ENCODE measurements around the gene CNIH3.

CNIH3 gene

GRCh38 chr1:224594851-224595250, 21.3 kb upstream of the CNIH3 start:
- TF ChIP-seq CTCF (IDR thresholded peaks at IDR 0.05; ENCODE audit: low read depth, low read length), result no peak
- DNase-seq (ENCODE audit: extremely low read depth, low read depth), result no peak

- TF ChIP-seq CTCF (IDR thresholded peaks at IDR 0.05; ENCODE audit: low read depth, low read length), result no peak
Observed at GRCh38 chr1:224605482-224606181, 10.5 kb upstream of the CNIH3 start.

GRCh38 chr1:224607188-224608148, 8.6 kb upstream of the CNIH3 start:
- no peak for TF ChIP-seq CTCF (IDR thresholded peaks at IDR 0.05; ENCODE audit: low read depth, low read length)
- DNase-seq (ENCODE audit: extremely low read depth, low read depth), result no peak

More at GRCh38 chr1:224605482-224606181, 10.5 kb upstream of the CNIH3 start:
- no peak for DNase-seq (ENCODE audit: extremely low read depth, low read depth)

GRCh38 chr1:224609333-224609732, 6.8 kb upstream of the CNIH3 start:
- DNase-seq (ENCODE audit: extremely low read depth, low read depth), result no peak
- no peak for TF ChIP-seq CTCF (IDR thresholded peaks at IDR 0.05; ENCODE audit: low read depth, low read length)

GRCh38 chr1:224612246-224612645, 3.9 kb upstream of the CNIH3 start:
- TF ChIP-seq CTCF (IDR thresholded peaks at IDR 0.05; ENCODE audit: low read depth, low read length), result no peak
- DNase-seq (ENCODE audit: extremely low read depth, low read depth), result no peak

- no peak for TF ChIP-seq CTCF (IDR thresholded peaks at IDR 0.05; ENCODE audit: low read depth, low read length)
- DNase-seq (ENCODE audit: extremely low read depth, low read depth), result no peak
Observed at GRCh38 chr1:224613486-224613885, 2.6 kb upstream of the CNIH3 start.
